Hematopoietic multipotent progenitor cell treated with erythropoietin and hydrocortisone succinate and interleukin-3 and kit ligand, for 17 days (in vitro differentiated cells): ENCODE measurements around the gene RBMS1.

ENCODE experiments used
- DNase-seq: peaks from one replicate; pipeline ENCODE4 v3.0.0-alpha.2; 2015; ENCODE audit warnings: low spot score

The RBMS1 gene

DNA sequence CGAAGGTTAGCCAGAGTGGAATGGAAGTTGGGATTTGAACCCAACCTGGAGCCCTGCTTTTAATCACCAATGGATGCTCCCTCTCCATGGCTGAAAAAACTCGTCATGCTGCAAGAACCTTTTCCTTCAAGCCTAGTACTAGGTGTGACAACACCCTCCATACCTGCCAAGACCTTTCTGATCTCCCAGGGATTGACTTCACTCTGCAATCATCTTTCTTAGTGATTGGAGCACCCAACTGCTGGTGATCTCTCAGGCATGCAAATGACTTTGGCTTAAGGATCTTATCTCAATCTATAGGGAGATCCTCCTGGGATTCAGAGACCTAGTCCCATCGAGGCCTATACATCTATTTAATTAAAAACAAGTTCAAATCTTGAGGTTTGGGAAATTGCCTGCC is 270.0 kb downstream of the RBMS1 start:
- no peak for DNase-seq

DNA sequence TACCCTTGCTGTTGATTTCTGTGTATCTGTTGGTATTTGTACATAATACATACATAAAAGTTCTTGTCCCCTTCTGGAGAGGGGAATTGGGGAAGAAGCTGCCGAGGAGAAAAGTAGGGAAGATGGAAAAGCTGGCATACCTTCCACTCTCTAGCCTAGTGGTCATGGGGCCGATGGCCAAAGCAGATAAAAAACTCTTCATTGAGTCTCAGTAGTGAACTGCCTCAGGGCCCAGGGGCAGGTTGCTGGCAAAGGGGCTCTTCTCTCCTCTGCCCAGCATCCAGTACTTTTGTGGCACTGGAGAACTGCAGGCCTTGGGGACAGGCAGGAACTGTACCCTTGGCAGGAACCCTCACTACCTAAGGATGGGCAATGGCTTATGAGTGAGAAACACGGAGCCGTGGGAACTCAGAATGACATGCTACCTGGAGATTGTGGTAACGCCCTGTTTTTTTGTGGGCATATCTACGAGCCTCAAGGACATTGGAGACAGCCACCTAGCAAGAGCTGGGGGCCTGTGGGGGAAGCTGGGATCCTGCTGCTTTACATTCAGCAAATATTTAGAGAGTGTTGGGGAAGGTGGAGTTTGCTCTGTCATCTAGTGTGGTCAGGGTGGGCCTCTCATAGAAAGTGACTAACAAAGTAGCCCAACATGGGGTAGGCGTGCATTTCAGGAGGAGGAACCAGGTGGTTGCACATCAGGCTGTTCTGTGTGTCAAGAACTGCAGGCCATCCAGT is 270.9 kb downstream of the RBMS1 start:
- DNase-seq: no peak
